Measurements from ENCODE around the gene SETDB1. TPM values are rescaled to one million over a fixed set of nuclear protein-coding genes. Genes with fewer than 3 reads are reported as not detected.
"Not testable (repeated sequence)": the region's sequence is repeated elsewhere in the genome, so short reads cannot be mapped to it uniquely, and the experiment has no call there.

SETDB1 gene
- total RNA-seq, 1 donor from 2014 or later = 45.8 TPM

- no peaks in the 10 kb centered on the region for H3K36me3 ChIP-seq
- no peak for ATAC-seq
- intact Hi-C loops (cut with DNase I) = no loop called here
These were observed 36.1 kb upstream of the SETDB1 start for GRCh38 chr1:150890033-150890416.

GRCh38 chr1:150893336-150893913 lies 32.7 kb upstream of the SETDB1 start:
- Histone ChIP-seq H3K4me3 (no peak overlapping the region), H3K27ac (no peak overlapping the region), H3K9me3 (no peaks in the 10 kb centered on the region), H3K27me3 (no peaks in the 10 kb centered on the region), H3K36me3 (no peaks in the 10 kb centered on the region), H3K4me1 (no peaks in the 10 kb centered on the region)
- intact Hi-C loops (cut with DNase I) = no loop called here
- DNase-seq (no peak), ATAC-seq (no peak)
- no peak for TF ChIP-seq CTCF (IDR thresholded peaks at IDR 0.05)

More at GRCh38 chr1:150890033-150890416, 36.1 kb upstream of the SETDB1 start:
- Histone ChIP-seq H3K27ac (no peak overlapping the region), H3K4me1 (no peaks in the 10 kb centered on the region), H3K27me3 (no peaks in the 10 kb centered on the region), H3K9me3 (no peaks in the 10 kb centered on the region), H3K4me3 (no peak overlapping the region)
- no peak for TF ChIP-seq CTCF (IDR thresholded peaks at IDR 0.05)
- DNase-seq = no peak

GRCh38 chr1:150895618-150896017 lies 30.5 kb upstream of the SETDB1 start:
- no peak overlapping the region for H3K27ac ChIP-seq

GRCh38 chr1:150899795-150900194 lies 26.4 kb upstream of the SETDB1 start:
- H3K4me1 ChIP-seq; H3K36me3 ChIP-seq; DNase-seq; H3K27me3 ChIP-seq; H3K9me3 ChIP-seq; H3K27ac ChIP-seq; intact Hi-C loops (cut with DNase I); ATAC-seq; H3K4me3 ChIP-seq: not testable (repeated sequence)

More at GRCh38 chr1:150895618-150896017, 30.5 kb upstream of the SETDB1 start:
- no peaks in the 10 kb centered on the region for H3K27me3 ChIP-seq
- H3K4me1 ChIP-seq = no peaks in the 10 kb centered on the region
- intact Hi-C loops (cut with DNase I) = no loop called here
- H3K36me3 ChIP-seq = no peaks in the 10 kb centered on the region
- no peaks in the 10 kb centered on the region for H3K9me3 ChIP-seq
- DNase-seq (no peak), ATAC-seq (no peak)
- no peak overlapping the region for H3K4me3 ChIP-seq
- no peak for TF ChIP-seq CTCF (IDR thresholded peaks at IDR 0.05)

- no peak for TF ChIP-seq CTCF (IDR thresholded peaks at IDR 0.05)
- intact Hi-C loops (cut with DNase I) = no loop called here
- ATAC-seq = no peak
These were observed 23.8 kb upstream of the SETDB1 start for GRCh38 chr1:150902346-150902745.

GRCh38 chr1:150902751-150903150 lies 23.4 kb upstream of the SETDB1 start:
- H3K27me3 ChIP-seq = no peaks in the 10 kb centered on the region
- no peaks in the 10 kb centered on the region for H3K9me3 ChIP-seq
- ATAC-seq = no peak
- no peak overlapping the region for H3K27ac ChIP-seq
- intact Hi-C loops (cut with DNase I) = no loop called here
- no peaks in the 10 kb centered on the region for H3K36me3 ChIP-seq
- H3K4me1 ChIP-seq = no peaks in the 10 kb centered on the region
- no peak for DNase-seq
- TF ChIP-seq CTCF (IDR thresholded peaks at IDR 0.05) = no peak
- H3K4me3 ChIP-seq = no peak overlapping the region

More at GRCh38 chr1:150902346-150902745, 23.8 kb upstream of the SETDB1 start:
- H3K36me3 ChIP-seq = no peaks in the 10 kb centered on the region
- H3K27me3 ChIP-seq = no peaks in the 10 kb centered on the region
- DNase-seq = no peak
- no peak overlapping the region for H3K4me3 ChIP-seq
- H3K4me1 ChIP-seq = no peaks in the 10 kb centered on the region
- no peak overlapping the region for H3K27ac ChIP-seq
- H3K9me3 ChIP-seq = no peaks in the 10 kb centered on the region

Measured in upper lobe of right lung (tissue), 1 donor.